AG04450 (cell line): ENCODE data around the gene DDOST. TPM values are rescaled to one million over a fixed set of nuclear protein-coding genes. Genes with fewer than 3 reads are reported as not detected.

ENCODE experiments used
- CTCF ChIA-PET: fragments of 300-600, 350-600 bp; formaldehyde crosslinking; extraction: SDS; loops from one replicate; lab custom pipeline; 2022; ENCODE audit warnings: antibody characterized with exemption, inconsistent platforms; lab: Charles Lee
- POLR2A ChIA-PET: fragments of 350-600 bp; formaldehyde crosslinking; extraction: SDS; loops from one replicate; lab custom pipeline; 2021; ENCODE audit warnings: antibody characterized with exemption, inconsistent platforms; lab: Yijun Ruan, JAX
- DNase-seq: peaks from one replicate; pipeline ENCODE4 v3.0.0-alpha.2; 2011; ENCODE audit warnings: low read depth, low spot score
- H3K27ac ChIP-seq: one replicate; pipeline ENCODE4 v1.5.1; 2012; ENCODE audit warnings: low read depth, low read length, control low read depth
- H3K27me3 ChIP-seq: one replicate; pipeline ENCODE4 v1.6.0; 2012; ENCODE audit warnings: low read length; ENCODE audit not compliant: control insufficient read depth, insufficient read depth
- H3K4me3 ChIP-seq: 2 replicates; pipeline ENCODE4 v1.5.1; 2011; ENCODE audit warnings: mild to moderate bottlenecking, low read depth, low read length, control low read depth
- H3K9me3 ChIP-seq: 2 replicates; pipeline ENCODE4 v1.5.1; 2012; ENCODE audit warnings: low read length; ENCODE audit not compliant: control insufficient read depth, insufficient read depth
- polyA plus RNA-seq: library from polyadenylated mRNA; depleted of rRNA; stranded (reverse); fragments of >200 nt; gene quantifications from 2 replicates; pipeline ENCODE4 v1.2.3, GENCODE V29; 2011
- TF ChIP-seq, protein P1 (sequence below): IDR thresholded peaks from 2 replicates; pipeline ENCODE4 v1.5.1; 2011; ENCODE audit warnings: low read depth, low read length, control low read depth, inconsistent platforms

Gene DDOST
- polyA plus RNA-seq, 1 experiment = 494 TPM

GRCh38 chr1:20703124-20703756 is 42.1 kb upstream of the DDOST start:
- ChIA-PET POLR2A (no interaction called here), CTCF (interaction anchor here (1.7 kb wide), 1 partner anchor 492 kb away, joined by 8 read pairs; no protein-coding TSS in a partner anchor)
- Histone ChIP-seq H3K4me3 (no peak overlapping the region), H3K27me3 (no peaks in the 10 kb centered on the region), H3K9me3 (peaks cover under 1% of the 10 kb centered on the region; the same call in 1 of the 2 replicates), H3K27ac (no peak overlapping the region)
- no peak for DNase-seq
- TF ChIP-seq, protein P1, sequence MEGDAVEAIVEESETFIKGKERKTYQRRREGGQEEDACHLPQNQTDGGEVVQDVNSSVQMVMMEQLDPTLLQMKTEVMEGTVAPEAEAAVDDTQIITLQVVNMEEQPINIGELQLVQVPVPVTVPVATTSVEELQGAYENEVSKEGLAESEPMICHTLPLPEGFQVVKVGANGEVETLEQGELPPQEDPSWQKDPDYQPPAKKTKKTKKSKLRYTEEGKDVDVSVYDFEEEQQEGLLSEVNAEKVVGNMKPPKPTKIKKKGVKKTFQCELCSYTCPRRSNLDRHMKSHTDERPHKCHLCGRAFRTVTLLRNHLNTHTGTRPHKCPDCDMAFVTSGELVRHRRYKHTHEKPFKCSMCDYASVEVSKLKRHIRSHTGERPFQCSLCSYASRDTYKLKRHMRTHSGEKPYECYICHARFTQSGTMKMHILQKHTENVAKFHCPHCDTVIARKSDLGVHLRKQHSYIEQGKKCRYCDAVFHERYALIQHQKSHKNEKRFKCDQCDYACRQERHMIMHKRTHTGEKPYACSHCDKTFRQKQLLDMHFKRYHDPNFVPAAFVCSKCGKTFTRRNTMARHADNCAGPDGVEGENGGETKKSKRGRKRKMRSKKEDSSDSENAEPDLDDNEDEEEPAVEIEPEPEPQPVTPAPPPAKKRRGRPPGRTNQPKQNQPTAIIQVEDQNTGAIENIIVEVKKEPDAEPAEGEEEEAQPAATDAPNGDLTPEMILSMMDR = no peak

GRCh38 chr1:20702416-20702815 is 41.2 kb upstream of the DDOST start:
- Histone ChIP-seq H3K4me3 (no peak overlapping the region), H3K27ac (no peak overlapping the region), H3K9me3 (peaks cover 4% of the 10 kb centered on the region; the same call in 1 of the 2 replicates), H3K27me3 (no peaks in the 10 kb centered on the region)
- POLR2A ChIA-PET = interaction anchor here (1.1 kb wide), 1 partner anchor 84 kb away, joined by 3 read pairs; no protein-coding TSS in a partner anchor
- no peak for DNase-seq
- TF ChIP-seq, protein P1 = peak; percentile 66
- CTCF ChIA-PET = interaction anchor here (1.7 kb wide), 1 partner anchor 493 kb away, joined by 8 read pairs; no protein-coding TSS in a partner anchor

GRCh38 chr1:20701847-20702246 is 40.7 kb upstream of the DDOST start:
- ChIA-PET CTCF (interaction anchor here (0.6 to 1.7 kb wide), 2 partner anchors 87 to 493 kb away, joined by 7 to 8 read pairs; no protein-coding TSS in a partner anchor), POLR2A (interaction anchor here (1.1 kb wide), 1 partner anchor 85 kb away, joined by 3 read pairs; no protein-coding TSS in a partner anchor)
- Histone ChIP-seq H3K9me3 (peaks cover 4% of the 10 kb centered on the region; the same call in 1 of the 2 replicates), H3K27me3 (no peaks in the 10 kb centered on the region), H3K27ac (no peak overlapping the region), H3K4me3 (no peak overlapping the region)
- DNase-seq = no peak
- TF ChIP-seq, protein P1 = no peak

DNA sequence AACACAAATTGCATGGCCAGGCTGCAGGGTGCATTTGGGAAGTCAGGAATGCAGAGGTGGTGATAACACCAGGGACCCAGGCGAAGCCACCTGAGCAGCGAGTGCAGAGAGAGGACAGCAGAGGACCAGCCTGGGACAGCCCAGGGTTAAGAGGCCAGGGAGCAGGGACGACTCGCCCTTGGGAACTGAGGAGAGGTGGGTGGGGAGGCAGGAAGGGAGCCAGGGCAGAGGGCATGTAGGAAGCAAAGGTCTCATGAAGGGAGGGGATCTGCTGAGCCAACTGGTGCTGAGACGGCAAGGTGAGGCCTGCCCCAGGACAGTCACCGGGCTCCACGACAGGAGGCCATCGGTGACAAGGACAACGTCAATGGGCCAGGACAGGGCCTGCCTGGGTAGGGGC is 40.3 kb upstream of the DDOST start:
- Histone ChIP-seq H3K27ac (no peak overlapping the region), H3K4me3 (no peak overlapping the region), H3K27me3 (no peaks in the 10 kb centered on the region), H3K9me3 (peaks cover 4% of the 10 kb centered on the region; the same call in 1 of the 2 replicates)
- CTCF ChIA-PET = interaction anchor here (0.6 to 1.7 kb wide), 4 partner anchors 88 to 494 kb away, joined by 3 to 8 read pairs (median 6); no protein-coding TSS in a partner anchor
- no peak for DNase-seq
- POLR2A ChIA-PET = interaction anchor here (1.1 kb wide), 1 partner anchor 85 kb away, joined by 3 read pairs; no protein-coding TSS in a partner anchor
- TF ChIP-seq, protein P1 = no peak
